T-helper 2 cell treated with Interferon-gamma antibody and Interleukin-4, amounts not matched to agents 5 μg/mL and 100 μg/mL, for 36 hours (primary cell): ENCODE data around the gene SUSD4.
"Not testable (repeated sequence)": the region's sequence is repeated elsewhere in the genome, so short reads cannot be mapped to it uniquely, and the experiment has no call there.

Source experiments
- DNase-seq: peaks from one replicate; pipeline ENCODE4 v3.0.0; 2021; ENCODE audit warnings: low spot score
- H3K27ac Mint-ChIP-seq: one replicate; pipeline ENCODE4 v1.8.0; 2021; ENCODE audit warnings: mild to moderate bottlenecking, mixed read lengths
- H3K27me3 Mint-ChIP-seq: one replicate; pipeline ENCODE4 v1.8.0; 2021; ENCODE audit warnings: low read depth, mixed read lengths
- H3K36me3 Mint-ChIP-seq: one replicate; pipeline ENCODE4 v1.8.0; 2021; ENCODE audit warnings: low read depth, mixed read lengths
- H3K4me1 Mint-ChIP-seq: one replicate; pipeline ENCODE4 v1.8.0; 2021; ENCODE audit warnings: low read depth, mixed read lengths
- H3K4me3 Mint-ChIP-seq: one replicate; pipeline ENCODE4 v1.8.0; 2022; ENCODE audit warnings: mild to moderate bottlenecking, moderate library complexity, mixed read lengths
- H3K9me3 Mint-ChIP-seq: one replicate; pipeline ENCODE4 v1.8.0; 2021; ENCODE audit warnings: mixed read lengths

Gene SUSD4

DNA sequence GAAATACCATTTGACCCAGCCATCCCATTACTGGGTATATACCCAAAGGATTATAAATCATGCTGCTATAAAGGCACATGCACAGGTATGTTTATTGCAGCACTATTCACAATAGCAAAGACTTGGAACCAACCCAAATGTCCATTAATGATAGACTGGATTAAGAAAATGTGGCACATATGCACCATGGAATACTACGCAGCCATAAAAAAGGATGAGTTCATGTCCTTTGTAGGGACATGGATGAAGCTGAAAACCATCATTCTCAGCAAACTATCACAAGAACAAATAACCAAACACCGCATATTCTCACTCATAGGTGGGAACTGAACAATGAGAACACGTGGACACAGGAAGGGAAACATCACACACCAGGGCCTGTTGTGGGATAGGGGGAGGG, 80.3 kb downstream of the SUSD4 start:
- H3K27me3 Mint-ChIP-seq, H3K9me3 Mint-ChIP-seq, H3K27ac Mint-ChIP-seq, H3K4me1 Mint-ChIP-seq, H3K36me3 Mint-ChIP-seq, DNase-seq, H3K4me3 Mint-ChIP-seq: not testable (repeated sequence)

DNA sequence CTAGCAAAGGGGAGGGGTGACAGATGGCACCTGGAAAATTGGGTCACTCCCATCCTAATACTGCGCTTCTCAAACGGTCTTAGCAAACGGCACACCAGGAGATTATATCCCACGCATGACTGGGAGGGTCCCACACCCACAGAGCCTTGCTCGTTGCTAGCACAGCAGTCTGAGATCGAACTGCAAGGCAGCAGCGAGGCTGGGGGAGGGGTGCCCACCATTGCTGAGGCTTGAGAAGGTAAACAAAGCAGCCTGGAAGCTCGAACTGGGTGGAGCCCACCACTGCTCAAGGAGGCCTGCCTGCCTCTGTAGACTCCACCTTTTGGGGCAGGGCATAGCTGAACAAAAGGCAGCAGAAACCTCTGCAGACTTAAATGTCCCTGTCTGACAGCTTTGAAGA, 85.7 kb downstream of the SUSD4 start:
- not testable (repeated sequence) for H3K4me3 Mint-ChIP-seq, H3K4me1 Mint-ChIP-seq, H3K27me3 Mint-ChIP-seq, H3K27ac Mint-ChIP-seq, H3K36me3 Mint-ChIP-seq, H3K9me3 Mint-ChIP-seq, DNase-seq

GRCh38 chr1:223276029-223276428, 87.9 kb downstream of the SUSD4 start:
- H3K4me1 Mint-ChIP-seq = peaks cover 4% of the 10 kb centered on the region
- peak; percentile 13 for DNase-seq
- H3K36me3 Mint-ChIP-seq = no peaks in the 10 kb centered on the region
- H3K4me3 Mint-ChIP-seq = no peak overlapping the region
- no peaks in the 10 kb centered on the region for H3K9me3 Mint-ChIP-seq
- H3K27ac Mint-ChIP-seq = no peak overlapping the region
- peaks cover 6% of the 10 kb centered on the region for H3K27me3 Mint-ChIP-seq

DNA sequence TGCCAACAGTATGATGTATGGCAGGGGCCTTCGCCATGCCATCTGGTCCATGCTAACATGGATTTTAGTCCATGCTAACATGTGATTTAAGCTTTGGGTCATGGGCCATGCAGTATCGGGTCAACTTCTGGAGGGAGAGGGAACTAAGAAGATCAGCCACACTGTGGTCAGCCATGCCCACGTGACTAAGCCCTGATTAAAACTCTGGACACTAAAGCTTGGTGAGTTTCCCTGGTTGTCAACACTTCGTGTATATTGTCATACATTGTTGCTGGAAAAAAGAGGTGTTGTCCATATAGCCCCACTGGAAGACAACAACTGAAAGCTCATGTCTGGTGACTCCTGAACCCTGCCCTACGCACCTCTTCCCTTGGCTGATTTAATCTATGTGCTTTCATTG, 90.5 kb downstream of the SUSD4 start:
- Mint-ChIP-seq H3K36me3 (no peaks in the 10 kb centered on the region), H3K4me1 (peaks cover 5% of the 10 kb centered on the region), H3K4me3 (no peak overlapping the region), H3K27ac (no peak overlapping the region), H3K27me3 (no peaks in the 10 kb centered on the region), H3K9me3 (no peaks in the 10 kb centered on the region)
- no peak for DNase-seq

DNA sequence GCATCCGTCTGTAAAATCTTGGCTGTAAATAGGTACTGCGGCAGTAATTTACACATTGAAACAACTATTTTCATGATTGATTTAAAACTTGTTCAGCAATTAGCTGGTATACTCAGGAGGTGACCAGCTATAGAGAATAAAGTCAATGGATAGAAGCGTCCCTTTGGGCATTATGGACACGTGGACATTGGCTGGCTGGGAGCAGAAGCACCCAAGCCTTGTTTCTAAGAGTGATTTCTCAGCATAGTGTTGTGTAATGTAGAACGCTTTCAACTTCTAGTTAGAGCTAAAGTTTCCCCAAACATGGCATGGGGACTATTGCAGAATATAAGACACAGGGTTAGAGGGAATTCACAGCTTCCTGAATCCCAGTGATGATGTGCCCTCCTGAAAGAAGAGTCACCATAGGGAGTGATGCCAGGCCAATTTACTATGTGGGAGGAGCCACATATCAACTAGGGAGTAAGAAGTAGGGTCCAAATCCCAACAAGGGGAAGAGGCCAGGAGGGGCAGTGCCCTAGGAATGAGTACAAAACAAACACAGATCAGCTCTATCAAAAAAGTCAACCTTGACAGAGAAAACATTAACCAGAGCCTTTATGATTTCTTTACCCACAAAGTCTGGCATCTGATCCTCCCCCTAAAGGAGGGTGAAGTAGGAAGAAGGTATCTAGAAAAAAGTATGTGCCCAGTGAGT, 92.7 kb downstream of the SUSD4 start:
- no peaks in the 10 kb centered on the region for H3K9me3 Mint-ChIP-seq
- no peaks in the 10 kb centered on the region for H3K27me3 Mint-ChIP-seq
- no peak overlapping the region for H3K27ac Mint-ChIP-seq
- no peak for DNase-seq
- peaks cover 1% of the 10 kb centered on the region for H3K4me1 Mint-ChIP-seq
- no peaks in the 10 kb centered on the region for H3K36me3 Mint-ChIP-seq
- H3K4me3 Mint-ChIP-seq = no peak overlapping the region

GRCh38 chr1:223270155-223270554, 93.8 kb downstream of the SUSD4 start:
- H3K36me3 Mint-ChIP-seq = no peaks in the 10 kb centered on the region

GRCh38 chr1:223269006-223269405, 95.0 kb downstream of the SUSD4 start:
- H3K27me3 Mint-ChIP-seq = no peaks in the 10 kb centered on the region
- H3K4me3 Mint-ChIP-seq = no peak overlapping the region
- H3K4me1 Mint-ChIP-seq = peaks cover 1% of the 10 kb centered on the region
- H3K27ac Mint-ChIP-seq = no peak overlapping the region
- no peak for DNase-seq
- H3K36me3 Mint-ChIP-seq = no peaks in the 10 kb centered on the region
- H3K9me3 Mint-ChIP-seq = no peaks in the 10 kb centered on the region

More at GRCh38 chr1:223270155-223270554, 93.8 kb downstream of the SUSD4 start:
- no peak for DNase-seq
- Mint-ChIP-seq H3K4me3 (no peak overlapping the region), H3K27me3 (no peaks in the 10 kb centered on the region), H3K9me3 (no peaks in the 10 kb centered on the region), H3K27ac (no peak overlapping the region), H3K4me1 (peaks cover 1% of the 10 kb centered on the region)

GRCh38 chr1:223266632-223267172, 97.3 kb downstream of the SUSD4 start:
- H3K36me3 Mint-ChIP-seq = no peaks in the 10 kb centered on the region
- H3K9me3 Mint-ChIP-seq = no peaks in the 10 kb centered on the region
- no peak for DNase-seq
- H3K27me3 Mint-ChIP-seq = no peaks in the 10 kb centered on the region
- H3K27ac Mint-ChIP-seq = no peak overlapping the region
- peaks cover 1% of the 10 kb centered on the region for H3K4me1 Mint-ChIP-seq
- H3K4me3 Mint-ChIP-seq = no peak overlapping the region

DNA sequence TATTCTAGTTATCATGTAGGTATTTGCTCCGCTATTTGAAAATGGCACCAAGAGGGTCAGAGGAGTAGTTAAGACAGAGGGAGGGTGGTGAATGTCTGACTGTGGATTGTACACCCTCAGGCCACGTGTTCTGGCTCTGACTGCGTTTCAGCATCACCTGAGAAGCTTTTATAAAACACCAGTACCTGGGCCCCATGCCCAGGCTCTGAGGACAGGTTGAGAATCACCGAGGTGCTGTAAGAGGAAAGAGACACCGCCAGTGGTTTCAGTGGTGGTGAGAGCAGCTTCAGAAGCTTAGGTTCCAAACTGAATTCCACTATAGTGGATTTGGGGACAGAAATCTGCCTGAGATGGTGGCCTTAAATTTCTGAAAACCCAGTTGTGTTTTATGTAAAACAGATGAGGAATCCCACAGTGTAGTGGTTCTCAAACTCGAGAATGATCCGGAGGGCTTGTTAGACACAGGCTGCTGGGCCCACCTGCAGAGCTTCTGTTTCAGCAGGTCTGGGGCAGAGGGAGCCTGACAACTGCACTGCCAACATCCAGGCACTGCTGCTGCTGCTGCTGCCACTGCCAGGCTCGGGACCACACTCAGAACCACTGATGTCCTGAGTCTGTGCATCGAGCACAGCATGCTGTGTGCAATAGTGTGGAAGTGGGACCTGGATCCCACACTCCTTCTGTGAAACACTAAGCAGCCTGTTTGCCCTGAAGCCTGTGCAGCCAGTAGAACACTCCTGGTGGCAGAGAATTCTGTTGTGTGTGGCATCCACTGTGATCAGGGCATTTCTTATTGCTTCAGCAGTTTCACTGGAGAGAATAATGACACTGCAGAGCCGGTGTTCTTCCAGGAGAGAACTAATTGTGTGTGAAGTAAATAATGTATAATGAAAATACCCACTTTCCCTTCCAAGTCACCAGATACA, 98.7 kb downstream of the SUSD4 start:
- no peak for DNase-seq
- peaks cover 1% of the 10 kb centered on the region for H3K4me1 Mint-ChIP-seq
- no peaks in the 10 kb centered on the region for H3K36me3 Mint-ChIP-seq
- H3K27me3 Mint-ChIP-seq = peaks cover 1% of the 10 kb centered on the region
- H3K9me3 Mint-ChIP-seq = no peaks in the 10 kb centered on the region
- no peak overlapping the region for H3K4me3 Mint-ChIP-seq
- no peak overlapping the region for H3K27ac Mint-ChIP-seq

- H3K27me3 Mint-ChIP-seq = peaks cover 2% of the 10 kb centered on the region
- no peaks in the 10 kb centered on the region for H3K36me3 Mint-ChIP-seq
- no peak overlapping the region for H3K4me3 Mint-ChIP-seq
- no peak for DNase-seq
- peaks cover 1% of the 10 kb centered on the region for H3K4me1 Mint-ChIP-seq
- no peaks in the 10 kb centered on the region for H3K9me3 Mint-ChIP-seq
- H3K27ac Mint-ChIP-seq = no peak overlapping the region
Measured at GRCh38 chr1:223264529-223264928, 99.4 kb downstream of the SUSD4 start.

DNA sequence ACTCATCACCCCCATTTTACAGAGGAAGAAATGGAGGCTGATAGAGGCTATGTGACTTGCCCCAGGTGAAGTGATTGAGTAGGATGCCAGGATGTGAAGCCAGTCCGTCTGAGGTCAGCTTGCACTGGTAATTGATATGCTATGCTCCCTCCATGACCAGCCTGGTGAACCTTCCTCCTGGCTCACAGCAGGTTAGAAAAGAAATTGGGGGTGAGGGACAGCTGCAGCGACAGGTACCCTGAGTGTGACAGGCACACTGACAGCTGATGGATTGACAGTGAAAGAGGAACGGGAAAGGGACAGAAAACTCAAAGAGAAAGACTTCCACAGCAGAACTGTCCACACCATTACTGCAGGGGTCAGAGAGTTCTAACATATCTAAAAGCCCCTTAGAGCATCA, 102.1 kb downstream of the SUSD4 start:
- no peaks in the 10 kb centered on the region for H3K9me3 Mint-ChIP-seq
- no peak for DNase-seq
- no peaks in the 10 kb centered on the region for H3K36me3 Mint-ChIP-seq
- H3K4me3 Mint-ChIP-seq = no peak overlapping the region
- no peaks in the 10 kb centered on the region for H3K4me1 Mint-ChIP-seq
- no peak overlapping the region for H3K27ac Mint-ChIP-seq
- H3K27me3 Mint-ChIP-seq = peaks cover 2% of the 10 kb centered on the region

DNA sequence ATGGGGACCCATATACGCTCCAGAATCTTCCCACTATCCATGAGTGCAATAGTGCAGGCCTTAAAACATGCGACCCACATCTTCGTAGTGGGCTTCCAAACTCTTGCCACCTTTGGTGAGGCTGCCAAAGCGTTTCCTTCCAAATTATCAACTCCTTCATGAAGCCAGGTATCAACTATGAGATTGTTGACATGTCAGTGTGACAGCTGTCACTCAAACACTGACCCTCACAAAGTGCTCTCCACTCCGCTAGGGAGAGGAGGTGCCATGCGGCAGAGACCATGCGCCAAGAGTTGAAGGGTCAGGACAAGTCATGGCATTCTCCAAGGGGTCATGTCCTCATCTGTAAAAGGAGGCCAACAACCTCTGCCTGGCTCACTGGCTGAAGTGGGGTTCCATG, 103.3 kb downstream of the SUSD4 start:
- Mint-ChIP-seq H3K4me3 (no peak overlapping the region), H3K4me1 (no peaks in the 10 kb centered on the region), H3K27me3 (peaks cover 2% of the 10 kb centered on the region), H3K36me3 (no peaks in the 10 kb centered on the region), H3K27ac (no peak overlapping the region), H3K9me3 (no peaks in the 10 kb centered on the region)
- no peak for DNase-seq

DNA sequence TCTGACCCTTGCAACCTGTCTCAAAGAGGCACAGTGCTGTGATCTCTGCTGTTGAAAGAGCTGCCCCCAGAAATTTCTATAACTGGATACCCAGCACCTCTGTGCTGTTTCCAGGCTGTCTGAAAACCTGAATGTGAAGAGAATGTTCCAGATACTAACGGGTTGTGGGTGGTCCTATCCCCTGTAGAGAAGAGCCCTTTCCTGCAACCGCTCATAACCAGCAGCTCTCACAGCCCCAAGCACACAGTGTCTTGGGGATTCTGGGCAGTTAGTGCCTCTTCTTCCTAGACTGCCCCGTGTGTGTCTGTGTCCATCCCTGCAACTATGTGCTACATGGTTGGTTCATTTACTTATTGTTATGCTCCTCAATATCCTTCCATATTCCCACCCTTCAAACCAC, 104.5 kb downstream of the SUSD4 start:
- Mint-ChIP-seq H3K36me3 (no peaks in the 10 kb centered on the region), H3K27me3 (peaks cover 5% of the 10 kb centered on the region), H3K9me3 (no peaks in the 10 kb centered on the region), H3K4me3 (no peak overlapping the region), H3K27ac (no peak overlapping the region), H3K4me1 (no peaks in the 10 kb centered on the region)
- DNase-seq = no peak

GRCh38 chr1:223258751-223259198, 105.2 kb downstream of the SUSD4 start:
- DNase-seq = no peak
- Mint-ChIP-seq H3K27me3 (peaks cover 8% of the 10 kb centered on the region), H3K4me1 (no peaks in the 10 kb centered on the region), H3K9me3 (no peaks in the 10 kb centered on the region), H3K4me3 (no peak overlapping the region), H3K36me3 (no peaks in the 10 kb centered on the region), H3K27ac (no peak overlapping the region)
